GM18526 (cell line): ENCODE measurements around the gene ASB4.

Experiments used
- POLR2A ChIP-seq: IDR thresholded peaks from 3 replicates; pipeline ENCODE4 v1.6.1; 2011; ENCODE audit not compliant: insufficient read length; ENCODE audit errors: extremely low read depth

Gene ASB4

DNA sequence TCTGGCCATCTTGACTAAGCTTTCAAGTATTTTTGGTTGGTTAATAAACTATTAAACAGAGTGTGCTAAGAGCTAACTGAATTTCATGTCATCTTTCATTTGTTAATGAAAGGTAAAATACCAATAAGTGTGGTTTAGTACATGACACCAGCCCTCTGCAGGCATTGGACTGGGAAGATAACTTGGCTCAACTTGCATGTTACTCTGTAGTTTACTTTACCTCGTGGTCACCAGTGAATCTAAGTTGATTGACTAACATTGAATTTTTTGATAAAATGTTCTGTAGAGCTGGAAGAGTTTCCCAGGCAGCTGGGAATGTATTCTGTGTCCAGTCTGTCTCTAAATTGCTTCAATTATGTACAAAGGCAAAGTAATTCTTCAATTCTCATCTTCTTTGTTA, 49.9 kb downstream of the ASB4 start:
- TF ChIP-seq POLR2A, result no peak

DNA sequence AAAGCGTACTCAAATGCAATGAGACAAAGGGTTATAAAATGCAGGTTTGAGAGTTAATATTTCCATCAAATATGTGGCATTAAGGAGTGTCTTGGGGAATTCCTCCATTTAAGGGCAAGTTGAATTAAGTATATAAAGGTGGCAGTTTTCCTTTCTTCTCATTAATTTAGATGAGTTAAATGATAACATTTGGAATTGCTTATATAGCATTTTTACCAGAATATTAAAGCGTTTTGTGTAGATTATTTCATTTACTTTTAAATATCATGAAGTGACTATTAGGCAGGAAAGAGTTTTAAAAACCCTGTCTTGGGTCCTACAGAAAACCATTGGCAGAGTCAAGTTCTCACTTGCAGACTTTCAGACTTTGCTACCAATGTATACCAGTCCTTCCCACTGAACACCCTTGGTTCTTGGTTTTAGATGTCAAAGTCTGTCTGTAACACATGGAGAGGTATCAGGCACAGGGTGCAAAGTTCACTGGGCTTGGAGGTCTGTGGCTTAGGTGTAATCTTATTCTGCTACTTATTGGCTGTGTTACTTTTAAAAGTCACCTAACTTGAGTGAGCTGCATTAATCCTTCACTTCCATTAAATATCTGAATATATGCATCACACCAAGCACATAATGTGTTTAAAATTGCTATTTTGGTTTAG, 51.0 kb downstream of the ASB4 start:
- TF ChIP-seq POLR2A, result no peak

GRCh38 chr7:95537468-95537867, 51.7 kb downstream of the ASB4 start:
- no peak for TF ChIP-seq POLR2A

DNA sequence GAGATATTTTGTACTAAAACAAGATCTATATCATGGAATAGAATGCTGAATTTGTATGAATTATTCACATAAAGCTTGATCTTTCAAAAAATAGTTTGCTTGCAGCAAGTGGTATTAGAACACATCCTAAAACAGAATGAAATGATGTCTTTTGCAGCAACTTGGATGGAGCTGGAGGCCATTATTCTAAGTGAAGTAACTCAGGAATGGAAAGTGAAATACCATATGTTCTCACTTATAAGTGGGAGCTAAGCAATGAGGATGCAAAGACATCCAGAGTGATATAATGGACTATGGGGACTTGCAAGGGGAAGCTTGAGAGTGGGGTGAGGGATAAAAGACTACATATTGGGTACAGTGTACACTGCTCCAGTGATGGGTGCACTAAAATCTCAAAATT, 53.7 kb downstream of the ASB4 start:
- no peak for TF ChIP-seq POLR2A

- TF ChIP-seq POLR2A, result no peak
Measured at GRCh38 chr7:95540366-95540765, 54.6 kb downstream of the ASB4 start.

DNA sequence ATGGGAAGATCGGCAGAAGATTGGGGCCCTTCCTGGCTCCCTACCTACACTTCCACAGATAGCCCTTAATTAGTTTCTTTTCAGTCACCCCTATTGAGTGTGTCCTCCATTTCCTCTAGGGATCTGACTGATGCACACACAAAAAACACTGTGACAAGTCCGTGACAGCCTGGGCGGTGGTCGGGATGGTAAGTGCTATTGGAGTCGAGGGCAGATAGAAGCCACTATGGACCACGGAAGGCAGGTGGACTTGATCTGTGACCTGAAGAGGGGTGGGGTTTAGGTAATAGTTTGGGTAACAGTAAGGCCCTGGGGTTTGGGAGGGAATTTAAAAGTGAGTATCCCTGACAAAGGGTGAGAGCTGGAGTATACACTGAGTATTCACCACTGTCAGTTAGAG, 57.6 kb downstream of the ASB4 start:
- no peak for TF ChIP-seq POLR2A

GRCh38 chr7:95544171-95544570, 58.4 kb downstream of the ASB4 start:
- TF ChIP-seq POLR2A, result no peak

DNA sequence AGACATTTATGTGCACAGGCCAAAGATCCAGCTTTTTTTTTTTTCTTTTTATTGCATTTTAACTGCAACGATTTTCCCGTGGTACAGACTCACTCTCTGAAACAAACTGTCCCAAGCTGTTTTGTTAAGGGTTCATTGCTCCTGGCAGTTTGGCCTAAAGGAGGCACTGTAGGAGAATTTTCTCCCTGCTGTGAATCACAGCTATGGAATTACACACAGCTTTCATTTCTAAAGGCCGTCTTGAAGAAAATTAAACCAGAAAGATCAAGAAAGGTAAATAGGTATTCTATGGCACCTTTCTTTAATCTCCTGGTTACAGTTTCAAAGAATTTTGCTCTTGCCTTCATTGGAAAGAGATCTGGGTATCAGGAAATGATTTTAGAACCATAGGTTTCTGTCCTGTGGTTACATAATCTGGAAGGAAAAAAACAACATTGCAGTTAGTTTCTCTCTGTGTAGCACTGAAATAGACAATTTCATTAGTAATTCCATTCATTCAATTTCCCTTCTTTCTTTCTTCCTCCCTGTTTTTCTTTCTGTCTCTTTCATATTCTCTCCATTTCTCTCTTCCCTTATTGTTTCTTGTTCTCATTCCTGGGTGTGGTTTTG, 59.4 kb downstream of the ASB4 start:
- TF ChIP-seq POLR2A, result no peak

GRCh38 chr7:95545673-95546072, 59.9 kb downstream of the ASB4 start:
- TF ChIP-seq POLR2A, result no peak

- TF ChIP-seq POLR2A, result no peak
Measured at GRCh38 chr7:95546647-95547046, 60.9 kb downstream of the ASB4 start.

DNA sequence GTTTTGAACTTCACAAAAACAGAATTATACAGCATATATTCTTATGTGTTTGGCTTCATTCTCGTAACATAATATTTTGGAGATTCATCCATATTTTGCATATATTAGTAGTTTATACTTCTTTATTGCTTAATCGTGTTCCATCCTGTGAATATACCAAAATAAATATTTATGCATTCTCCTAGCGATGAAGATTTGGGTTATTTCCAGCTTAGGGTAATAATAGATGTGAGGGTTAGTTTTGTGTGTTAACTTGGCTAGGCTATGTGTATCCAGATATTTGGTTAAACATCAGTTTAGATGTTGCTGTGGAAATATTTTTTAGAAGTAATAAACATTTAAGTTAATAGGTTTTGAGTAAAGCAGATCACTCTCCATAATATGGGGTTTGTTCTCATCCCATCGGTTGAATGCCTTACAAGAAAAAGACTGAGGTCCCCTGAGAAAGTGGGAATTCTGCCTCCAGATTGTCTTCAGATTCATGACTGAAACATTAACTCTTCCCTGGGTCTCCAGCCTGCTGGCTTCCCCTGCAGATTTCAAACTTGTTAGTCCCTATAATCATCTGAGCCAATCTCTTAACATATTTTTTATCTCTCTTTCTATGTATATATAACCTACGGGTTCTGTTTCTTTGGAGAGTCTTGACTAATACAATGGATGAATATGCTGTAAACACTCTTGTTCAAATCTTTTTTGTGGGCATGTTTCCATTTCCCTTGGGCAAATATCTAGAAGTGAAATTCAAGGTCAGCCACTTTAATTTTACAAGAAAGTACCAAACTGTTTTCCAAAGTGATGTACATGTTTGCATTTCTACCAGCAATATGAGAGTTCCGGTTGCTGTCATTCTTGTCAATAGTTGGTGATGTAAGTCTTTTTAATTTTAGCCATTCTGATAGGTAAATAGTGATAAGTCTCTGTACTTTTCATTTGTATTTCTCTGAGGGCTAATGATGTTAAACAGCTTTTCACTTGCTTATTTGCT, 61.9 kb downstream of the ASB4 start:
- TF ChIP-seq POLR2A, result no peak

GRCh38 chr7:95549818-95550529, 64.2 kb downstream of the ASB4 start:
- TF ChIP-seq POLR2A, result no peak

GRCh38 chr7:95550546-95550945, 64.8 kb downstream of the ASB4 start:
- TF ChIP-seq POLR2A, result no peak

- no peak for TF ChIP-seq POLR2A
Measured at GRCh38 chr7:95553939-95554338, 68.2 kb downstream of the ASB4 start.

DNA sequence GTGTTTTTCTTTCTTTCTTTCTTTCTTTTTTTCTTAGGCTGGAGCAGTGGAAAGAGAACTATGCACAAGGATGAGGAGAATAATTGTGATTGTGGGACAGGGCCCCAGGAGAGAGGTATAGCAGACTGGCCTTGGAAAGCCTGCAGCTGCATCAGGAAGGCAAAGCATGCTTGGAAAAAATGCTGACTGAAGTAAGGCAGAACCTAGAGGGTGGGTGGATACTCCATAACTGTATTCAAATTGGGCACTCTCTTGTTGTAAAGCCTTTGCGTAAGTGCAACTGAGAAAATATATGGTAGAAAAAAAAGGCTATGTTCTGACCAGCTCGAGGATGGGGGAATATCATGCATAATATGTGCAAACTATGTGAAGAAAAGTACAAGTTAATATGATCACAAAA, 71.0 kb downstream of the ASB4 start:
- TF ChIP-seq POLR2A, result no peak
